ENCODE results near the gene VAV2. TPM values are rescaled to one million over a fixed set of nuclear protein-coding genes. Genes with fewer than 3 reads are reported as not detected.

Gene VAV2
- total RNA-seq, 3 donors from 2014 or later, result 29.4 to 34.8 (median 34.5) TPM

GRCh38 chr9:134010310-134011173, 18.4 kb upstream of the VAV2 start:
- H3K4me3 ChIP-seq, result no peak overlapping the region
- intact Hi-C loops (cut with DNase I, micrococcal nuclease), result no loop called here
- no peaks in the 10 kb centered on the region for H3K4me1 ChIP-seq (ENCODE audit: low read depth)
- no peak for TF ChIP-seq CTCF (IDR thresholded peaks at IDR 0.05)
- H3K9me3 ChIP-seq, result no peaks in the 10 kb centered on the region
- H3K36me3 ChIP-seq (ENCODE audit: low read depth), result no peaks in the 10 kb centered on the region
- DNase-seq (no peak), ATAC-seq (no peak)

- TF ChIP-seq CTCF (IDR thresholded peaks at IDR 0.05), result no peak
- Histone ChIP-seq H3K9me3 (no peaks in the 10 kb centered on the region), H3K4me3 (no peak overlapping the region), H3K4me1 (ENCODE audit: low read depth) (no peaks in the 10 kb centered on the region), H3K36me3 (ENCODE audit: low read depth) (no peaks in the 10 kb centered on the region)
- no peak for ATAC-seq
- intact Hi-C loops (cut with DNase I, micrococcal nuclease), result no loop called here
- DNase-seq, result no peak
Measured at GRCh38 chr9:134007571-134007970, 15.4 kb upstream of the VAV2 start.

GRCh38 chr9:134007150-134007549, 15.0 kb upstream of the VAV2 start:
- no peak for DNase-seq
- Histone ChIP-seq H3K36me3 (ENCODE audit: low read depth) (no peaks in the 10 kb centered on the region), H3K9me3 (no peaks in the 10 kb centered on the region), H3K4me1 (ENCODE audit: low read depth) (no peaks in the 10 kb centered on the region), H3K4me3 (no peak overlapping the region)
- intact Hi-C loops (cut with DNase I, micrococcal nuclease), result no loop called here
- ATAC-seq, result no peak
- TF ChIP-seq CTCF (IDR thresholded peaks at IDR 0.05), result no peak

- no peak for DNase-seq
- H3K9me3 ChIP-seq, result no peaks in the 10 kb centered on the region
- H3K4me1 ChIP-seq (ENCODE audit: low read depth), result no peaks in the 10 kb centered on the region
- intact Hi-C loops (cut with DNase I, micrococcal nuclease), result no loop called here
- no peak for ATAC-seq
- no peaks in the 10 kb centered on the region for H3K36me3 ChIP-seq (ENCODE audit: low read depth)
- no peak overlapping the region for H3K4me3 ChIP-seq
- TF ChIP-seq CTCF (IDR thresholded peaks at IDR 0.05), result no peak
Measured at GRCh38 chr9:134005381-134005780, 13.3 kb upstream of the VAV2 start.

GRCh38 chr9:134004881-134005280, 12.8 kb upstream of the VAV2 start:
- no peak overlapping the region for H3K4me3 ChIP-seq
- no peak for DNase-seq
- H3K4me1 ChIP-seq (ENCODE audit: low read depth), result no peaks in the 10 kb centered on the region
- intact Hi-C loops (cut with DNase I, micrococcal nuclease), result no loop called here
- no peaks in the 10 kb centered on the region for H3K36me3 ChIP-seq (ENCODE audit: low read depth)
- no peak for TF ChIP-seq CTCF (IDR thresholded peaks at IDR 0.05)
- no peaks in the 10 kb centered on the region for H3K9me3 ChIP-seq
- ATAC-seq, result no peak
